ENCODE results near the gene NOL4L.
"Not testable (repeated sequence)": the region's sequence is repeated elsewhere in the genome, so short reads cannot be mapped to it uniquely, and the experiment has no call there.

The NOL4L gene

DNA sequence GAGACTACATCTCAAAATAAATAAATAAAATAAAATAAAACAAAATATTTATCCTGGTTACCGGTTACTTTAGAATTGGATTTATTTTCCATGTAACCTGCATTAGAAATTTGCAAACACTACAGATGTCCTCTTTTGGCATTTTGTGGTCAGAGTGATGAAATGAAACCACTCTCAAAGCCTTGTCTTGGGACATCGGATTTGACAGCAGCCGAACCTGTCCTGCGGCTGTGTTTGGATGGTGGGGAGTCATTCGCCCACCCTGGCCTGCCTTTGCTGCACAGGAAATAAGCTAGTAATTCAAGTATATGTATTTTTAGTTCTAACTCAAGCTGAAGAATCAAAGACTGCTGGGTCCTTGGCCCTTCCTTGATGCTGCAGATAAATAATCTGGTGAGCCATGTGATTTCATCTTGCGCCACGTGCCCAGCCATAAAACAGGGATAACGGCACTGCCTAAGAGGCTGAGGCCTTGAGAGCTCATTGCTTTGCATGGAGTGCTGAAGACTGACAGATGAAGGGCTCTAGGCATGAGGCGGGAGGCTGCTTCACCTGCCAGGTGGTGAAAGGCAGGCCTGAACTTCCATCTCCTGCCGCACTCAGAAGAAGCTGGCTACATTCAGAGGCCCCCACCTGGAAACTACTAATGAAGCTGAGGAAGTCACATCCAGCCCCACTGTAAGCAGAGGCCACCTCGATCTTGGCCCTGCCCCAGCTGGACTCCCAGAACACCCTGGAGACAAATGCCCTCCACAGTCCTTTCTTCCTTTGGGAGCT lies 76.9 kb downstream of the NOL4L start:
- DNase-seq (ENCODE audit: low spot score): no peak

DNA sequence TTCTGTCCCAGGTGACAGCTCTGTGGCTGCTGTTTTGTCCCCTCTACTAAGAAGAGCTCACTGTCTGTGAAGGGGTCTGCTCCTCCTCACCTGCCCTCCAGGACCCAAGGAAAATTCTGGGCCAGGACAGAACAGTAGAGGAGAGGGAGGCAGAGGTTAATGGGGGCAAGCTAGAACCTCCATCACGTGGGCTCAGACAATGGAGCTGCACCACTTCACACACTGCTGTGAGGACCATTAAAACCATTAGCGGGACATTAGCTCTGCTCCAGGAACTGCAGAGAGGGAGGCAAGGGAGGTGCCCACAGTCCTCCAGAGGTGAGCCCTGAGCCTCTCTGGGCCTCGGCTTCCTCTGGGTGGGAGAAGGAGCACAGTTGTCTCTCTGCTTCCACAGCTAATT lies 78.4 kb downstream of the NOL4L start:
- DNase-seq (ENCODE audit: low spot score): no peak

DNA sequence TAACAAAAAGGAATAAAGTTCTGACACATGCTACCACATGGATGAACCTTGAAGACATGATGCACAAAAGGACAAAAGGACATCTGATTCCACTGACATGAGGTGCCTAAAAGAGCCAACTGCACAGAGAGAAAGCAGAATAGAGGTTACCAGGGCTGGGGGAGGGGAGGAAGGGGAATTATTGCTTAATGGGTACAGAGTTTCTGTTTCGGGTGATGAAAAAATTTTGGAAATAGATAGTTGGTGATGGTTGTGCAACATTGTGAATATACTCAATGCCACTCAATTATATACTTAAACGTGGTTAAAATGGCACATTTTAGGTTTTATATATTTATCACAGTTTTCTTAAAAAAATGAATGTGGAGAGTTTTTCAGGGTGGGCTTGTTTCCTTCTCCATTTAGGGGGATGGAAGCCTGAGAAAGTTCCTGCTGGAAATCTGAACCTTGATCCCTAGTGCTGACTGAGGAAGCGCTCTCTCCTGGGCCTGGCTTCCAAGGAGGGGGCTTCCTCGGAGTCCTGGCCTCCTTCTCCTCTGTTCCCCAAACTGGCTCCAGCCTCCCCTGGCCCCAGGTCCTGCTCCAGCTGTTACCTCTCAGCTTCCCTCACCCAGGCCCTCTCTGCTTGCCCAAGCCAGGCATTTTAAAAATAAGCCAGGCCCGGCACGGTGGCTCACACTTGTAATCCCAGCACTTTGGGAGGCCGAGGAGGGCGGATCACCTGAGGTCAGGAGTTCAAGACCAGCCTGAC lies 79.2 kb downstream of the NOL4L start:
- DNase-seq (ENCODE audit: low spot score): no peak

DNA sequence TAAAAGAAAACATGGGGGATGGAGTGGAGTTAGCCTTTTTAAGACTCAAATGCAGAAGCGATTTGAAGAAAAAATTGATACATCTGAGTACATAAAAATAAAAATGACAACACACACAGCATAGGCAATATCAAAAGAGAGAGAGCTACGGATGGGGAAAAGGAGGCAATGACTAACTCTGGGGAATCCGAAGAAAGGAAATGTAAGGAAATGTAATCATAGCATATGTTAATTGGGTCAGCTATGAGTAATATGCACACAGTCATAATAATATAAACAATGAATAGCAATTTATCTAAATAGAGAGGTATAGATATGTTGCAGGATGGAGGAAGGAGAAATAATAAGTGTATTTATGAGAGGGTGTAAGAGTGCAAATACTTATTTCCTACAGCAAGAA lies 83.4 kb downstream of the NOL4L start:
- DNase-seq (ENCODE audit: low spot score): no peak

DNA sequence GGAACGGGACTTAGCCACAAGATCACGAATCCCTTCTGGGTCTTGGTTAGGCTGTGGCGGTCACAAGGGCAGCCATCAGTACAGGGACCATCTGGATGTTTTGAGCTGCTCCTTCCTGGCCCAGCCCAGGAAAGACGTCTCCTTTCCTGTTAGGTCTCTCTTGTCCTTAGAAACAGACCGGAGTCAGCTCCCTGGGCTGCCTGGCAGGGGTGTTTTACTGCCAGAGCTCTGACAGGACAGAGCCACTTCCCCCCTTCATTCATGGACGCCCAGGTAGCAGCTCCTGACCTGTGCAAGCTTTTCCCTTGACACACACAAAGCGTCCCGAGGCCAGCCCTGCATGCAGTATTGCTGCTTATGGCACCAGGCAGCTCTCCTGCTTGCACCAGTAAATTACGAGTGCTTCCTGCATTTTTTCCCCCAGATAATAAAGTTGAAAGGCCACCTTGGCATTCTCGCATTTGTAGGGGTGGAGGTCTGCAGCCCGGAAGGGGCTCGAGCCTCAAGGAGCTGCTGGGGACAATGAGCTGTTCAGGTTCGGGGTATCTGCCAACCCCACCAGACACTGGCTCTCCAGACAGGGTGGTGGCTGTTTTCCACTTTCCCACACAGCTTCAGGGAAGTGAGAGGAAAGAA lies 87.4 kb downstream of the NOL4L start:
- DNase-seq (ENCODE audit: low spot score): no peak

DNA sequence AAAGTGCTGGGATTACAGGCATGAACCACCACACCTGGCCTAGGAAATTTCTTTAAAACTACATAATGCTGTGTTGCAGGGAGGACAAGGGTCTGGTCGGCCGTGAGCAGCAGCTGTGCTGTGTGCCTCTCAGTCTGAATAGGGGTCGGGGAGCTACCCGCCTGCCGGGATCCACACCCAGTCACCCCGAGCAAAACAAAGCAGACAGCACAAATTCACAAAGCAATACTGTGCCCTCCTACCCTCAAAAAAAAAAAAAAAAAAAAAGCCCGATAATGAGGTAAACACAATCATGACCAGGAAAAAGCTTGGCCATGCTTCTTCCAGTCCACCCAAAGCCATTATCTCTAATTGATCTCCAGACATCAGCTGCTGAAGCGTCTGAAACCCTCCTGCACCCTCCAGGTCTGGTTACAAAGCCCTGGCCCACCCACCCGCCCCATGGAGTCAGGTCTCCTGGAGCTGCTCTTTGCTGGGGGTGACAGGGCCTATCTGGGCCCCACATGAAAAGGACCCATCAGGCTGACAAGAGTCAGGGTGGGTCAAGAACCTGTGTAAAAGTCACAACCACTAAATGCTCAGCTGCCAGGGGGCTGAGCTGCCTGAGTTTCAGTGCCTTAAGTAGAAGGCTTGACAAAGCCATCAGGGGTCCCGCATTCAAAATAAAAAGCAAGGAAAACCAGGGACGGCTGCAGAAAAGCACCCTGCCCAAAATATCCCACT lies 88.2 kb downstream of the NOL4L start:
- no peak for DNase-seq (ENCODE audit: low spot score)

DNA sequence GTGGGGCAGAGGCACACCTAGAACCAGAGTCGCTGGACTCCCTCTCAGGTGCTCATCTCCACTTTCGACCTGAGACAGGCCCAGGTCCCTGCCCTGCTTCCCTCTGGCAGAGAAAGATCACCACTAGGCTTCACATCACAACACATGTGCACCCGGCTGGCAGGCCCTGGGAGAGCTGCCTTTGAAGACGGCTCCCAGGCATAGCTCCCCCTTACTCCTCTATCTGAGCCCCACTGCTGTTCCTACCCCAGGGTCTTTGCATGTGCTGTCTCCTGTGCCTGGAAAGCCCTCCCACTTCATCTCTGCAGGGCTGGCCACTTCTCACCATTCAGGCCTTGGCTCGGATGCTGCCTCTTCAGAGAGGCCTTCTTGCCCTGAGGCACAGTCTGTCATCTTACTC lies 89.2 kb downstream of the NOL4L start:
- DNase-seq (ENCODE audit: low spot score): no peak

DNA sequence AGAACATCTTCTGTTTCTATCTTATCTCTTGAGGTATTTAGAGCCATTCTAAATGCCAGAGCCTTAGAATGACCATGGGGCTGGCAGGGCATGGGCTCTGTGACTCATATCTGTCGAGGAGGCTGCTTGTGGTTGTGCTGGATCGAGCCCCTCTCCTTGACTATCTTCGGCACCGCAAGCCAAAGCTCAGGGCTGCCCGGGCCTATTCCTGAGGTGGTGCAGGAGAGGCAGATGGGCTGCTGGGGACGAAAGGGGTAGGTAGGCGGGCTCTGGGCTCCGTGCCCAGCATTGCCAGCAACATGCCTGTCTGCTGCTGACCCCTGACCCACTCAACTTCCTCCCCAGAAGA lies 89.9 kb downstream of the NOL4L start:
- no peak for DNase-seq (ENCODE audit: low spot score)

DNA sequence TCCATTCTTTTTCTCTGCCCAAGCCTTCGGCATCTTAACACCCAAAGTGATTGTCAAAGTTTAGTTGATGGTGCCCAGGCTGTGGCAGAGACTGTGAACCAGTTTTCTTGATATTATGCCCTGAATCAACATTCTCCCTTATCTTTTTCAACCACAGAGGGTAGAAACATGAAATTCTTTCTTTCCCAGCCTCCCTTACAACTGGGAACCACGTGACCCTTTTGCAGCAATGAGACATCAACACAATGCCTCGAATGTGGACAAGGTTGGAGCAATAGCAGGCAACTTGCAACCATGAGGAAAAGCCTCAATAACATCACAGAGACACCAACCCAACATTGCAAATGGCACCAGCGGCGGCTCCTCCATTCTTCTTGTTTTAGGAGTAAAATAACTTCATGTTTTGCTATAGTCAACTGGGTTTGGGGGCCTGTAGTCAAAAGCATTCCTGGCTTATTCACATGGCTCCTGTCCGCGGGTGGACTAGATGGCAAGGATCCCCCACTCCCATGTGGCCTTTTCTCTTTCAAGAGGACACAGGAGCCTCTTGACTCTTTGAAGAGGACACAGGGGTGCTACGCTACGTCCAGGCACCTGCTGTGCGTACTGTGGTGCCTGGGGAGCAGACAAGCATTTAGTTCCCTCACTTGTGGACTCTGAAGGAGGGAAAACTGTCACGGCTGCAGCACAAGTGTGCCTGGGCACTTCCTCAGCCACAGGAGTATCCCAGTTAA lies 90.5 kb downstream of the NOL4L start:
- no peak for DNase-seq (ENCODE audit: low spot score)

DNA sequence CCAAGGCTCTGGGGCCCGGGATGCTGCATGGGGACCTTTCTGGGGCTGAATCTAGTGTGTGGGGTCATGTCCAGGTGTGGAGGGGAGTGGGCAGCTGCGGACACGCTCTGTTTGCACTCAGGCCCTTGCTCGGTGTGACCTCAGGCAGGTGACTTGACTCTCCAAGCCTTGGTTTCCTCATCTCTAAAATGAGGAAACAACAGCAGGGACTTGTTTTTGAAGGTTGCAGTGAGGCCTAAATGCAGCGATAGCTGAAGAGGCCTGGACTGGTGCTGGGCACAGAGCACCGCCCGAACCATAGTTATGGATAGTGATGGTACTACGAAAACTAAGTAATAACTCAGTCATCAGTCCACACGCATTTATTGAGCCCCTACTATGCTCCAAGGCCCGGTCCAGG lies 91.8 kb downstream of the NOL4L start:
- no peak for DNase-seq (ENCODE audit: low spot score)

DNA sequence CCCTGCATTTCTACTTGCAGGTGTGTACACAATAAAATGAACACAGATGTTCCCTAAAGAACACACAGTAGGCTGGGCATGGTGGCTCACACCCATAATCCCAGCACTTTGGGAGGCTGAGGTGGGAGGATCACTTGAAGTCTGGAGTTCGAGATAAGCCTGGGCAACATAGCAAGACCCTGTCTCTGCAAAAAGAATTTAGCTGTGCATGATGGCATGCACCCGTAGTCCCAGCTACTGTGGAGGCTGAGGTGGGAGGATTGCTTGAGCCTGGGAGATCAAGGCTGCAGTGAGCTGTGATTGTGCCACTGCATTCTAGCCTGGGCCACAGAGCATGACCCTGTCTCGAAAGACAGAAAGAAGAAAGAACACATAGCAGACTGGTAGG lies 93.4 kb downstream of the NOL4L start:
- not testable (repeated sequence) for DNase-seq (ENCODE audit: low spot score)

DNA sequence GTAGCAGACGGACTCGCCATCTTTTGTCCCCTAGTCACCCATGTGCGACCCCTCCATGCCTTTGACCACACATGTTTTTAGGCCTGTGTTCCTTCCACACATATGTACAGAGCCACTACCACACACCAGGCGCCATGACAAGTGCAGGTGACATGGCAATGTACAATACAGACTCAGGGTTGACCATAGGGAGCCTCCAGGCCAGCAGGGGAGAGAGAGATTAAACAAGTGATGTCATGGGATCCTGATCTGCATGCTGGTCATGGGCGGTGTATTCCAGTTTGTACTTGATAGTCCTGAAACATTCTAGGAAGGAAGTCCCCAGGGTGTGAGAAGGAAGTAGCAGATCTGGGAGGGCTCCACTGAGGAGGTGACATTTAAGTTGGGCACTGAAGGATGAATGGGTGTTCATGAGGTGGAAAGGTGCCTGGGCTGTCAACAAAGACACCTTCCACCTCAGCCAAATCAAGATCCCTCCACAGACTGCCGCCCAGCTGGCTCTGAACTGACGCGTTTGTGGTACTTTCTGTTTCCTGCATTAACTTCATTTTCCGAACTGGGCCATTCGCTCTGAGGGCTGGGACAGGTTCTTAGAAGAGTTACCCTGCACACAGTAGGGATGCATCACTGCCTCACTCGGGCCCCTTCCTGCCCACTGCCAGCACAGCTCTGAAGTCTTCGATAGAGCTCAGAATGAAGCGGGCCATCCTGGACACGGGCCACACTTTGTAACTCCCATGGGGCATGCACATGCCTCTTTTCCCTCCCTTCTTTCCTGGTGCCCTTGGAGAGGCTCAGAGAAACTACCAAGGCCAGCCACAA lies 94.0 kb downstream of the NOL4L start:
- DNase-seq (ENCODE audit: low spot score): no peak

DNA sequence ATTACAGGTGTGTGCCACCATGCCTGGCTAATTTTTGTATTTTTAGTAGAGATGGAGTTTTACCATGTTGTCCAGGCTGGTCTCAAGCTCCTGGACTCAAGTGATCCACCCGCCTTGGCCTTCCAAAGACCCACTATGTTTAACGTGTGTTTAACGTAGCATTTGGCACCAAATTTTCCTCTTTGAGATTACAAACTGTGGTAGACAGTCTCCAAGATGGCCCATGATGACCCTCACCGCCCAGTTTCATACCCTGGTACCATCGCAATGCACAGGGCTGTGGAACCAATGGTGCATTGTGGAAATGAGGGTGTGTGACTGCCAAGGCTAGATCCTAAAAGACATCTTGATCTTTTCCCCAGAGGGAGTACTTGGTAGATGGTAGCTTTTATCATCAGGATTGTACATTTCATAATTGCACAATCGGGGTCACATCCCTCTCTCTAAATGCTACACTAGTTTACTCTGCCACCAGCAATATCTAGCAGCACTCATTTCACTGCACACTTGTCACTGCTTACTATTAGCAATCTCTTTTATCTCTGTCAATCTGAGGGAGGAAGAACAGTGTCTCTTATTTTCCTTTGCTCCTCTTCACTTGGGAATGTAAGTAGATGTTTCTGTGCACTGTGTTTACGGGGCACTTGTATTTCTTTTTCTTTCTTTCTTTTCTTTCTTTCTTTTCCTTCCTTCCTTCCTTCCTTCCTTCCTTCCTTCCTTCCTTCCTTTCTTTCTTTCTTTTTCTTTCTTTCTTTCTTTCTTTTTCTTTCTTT lies 96.9 kb downstream of the NOL4L start:
- no peak for DNase-seq (ENCODE audit: low spot score)

DNA sequence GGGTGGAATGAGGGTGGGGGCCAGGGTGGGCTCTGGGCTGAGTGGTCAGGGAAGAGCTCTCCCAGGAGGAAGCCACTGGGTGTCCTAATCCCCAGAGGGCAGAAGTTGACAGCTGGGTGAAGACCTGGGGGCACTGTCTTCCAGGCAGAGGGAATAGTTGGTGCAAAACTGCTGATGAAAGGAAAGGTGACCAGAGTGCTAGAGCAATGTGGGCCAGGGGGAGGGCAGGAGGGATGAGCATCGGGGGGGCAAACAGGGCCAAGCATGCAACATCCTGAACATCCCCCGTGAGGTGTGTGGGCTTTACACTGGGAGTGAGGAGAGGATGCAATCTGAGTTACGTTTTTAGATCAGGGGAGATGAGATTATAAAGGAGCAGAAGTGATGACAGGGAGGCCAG lies 97.8 kb downstream of the NOL4L start:
- no peak for DNase-seq (ENCODE audit: low spot score)

DNA sequence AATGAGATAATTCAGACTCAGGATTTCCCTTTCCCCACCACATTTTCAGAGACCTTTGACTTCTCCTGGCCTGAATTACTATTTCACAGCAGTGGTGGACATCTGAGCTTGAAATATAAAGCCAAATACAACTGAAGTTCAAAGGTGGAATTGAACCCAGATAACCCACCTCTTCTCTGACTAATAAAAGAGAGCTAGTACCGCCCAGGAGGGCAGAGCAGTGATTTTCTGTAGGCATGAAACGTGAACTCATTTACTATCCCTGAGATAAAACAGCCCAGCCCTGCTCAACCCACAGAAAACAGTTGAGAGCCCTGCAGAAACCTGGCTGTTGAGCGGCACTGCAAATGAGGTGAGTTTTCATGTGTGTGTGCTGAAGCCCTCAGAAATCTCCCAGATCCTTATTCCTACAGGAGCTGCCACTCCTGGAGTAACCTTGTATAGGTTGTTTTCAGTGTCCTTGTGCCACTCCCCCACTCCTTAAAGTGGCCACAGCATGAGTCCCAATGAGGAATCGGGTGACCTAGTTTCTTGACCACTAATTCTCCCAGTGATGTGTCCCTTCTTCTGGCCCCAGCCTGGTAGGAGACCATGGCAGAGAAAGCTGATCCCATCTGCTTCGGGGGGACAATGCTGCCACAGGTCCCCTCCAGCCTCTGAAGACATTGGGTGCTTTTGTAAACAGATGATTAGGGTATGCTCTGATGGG lies 99.2 kb downstream of the NOL4L start:
- no peak for DNase-seq (ENCODE audit: low spot score)

DNA sequence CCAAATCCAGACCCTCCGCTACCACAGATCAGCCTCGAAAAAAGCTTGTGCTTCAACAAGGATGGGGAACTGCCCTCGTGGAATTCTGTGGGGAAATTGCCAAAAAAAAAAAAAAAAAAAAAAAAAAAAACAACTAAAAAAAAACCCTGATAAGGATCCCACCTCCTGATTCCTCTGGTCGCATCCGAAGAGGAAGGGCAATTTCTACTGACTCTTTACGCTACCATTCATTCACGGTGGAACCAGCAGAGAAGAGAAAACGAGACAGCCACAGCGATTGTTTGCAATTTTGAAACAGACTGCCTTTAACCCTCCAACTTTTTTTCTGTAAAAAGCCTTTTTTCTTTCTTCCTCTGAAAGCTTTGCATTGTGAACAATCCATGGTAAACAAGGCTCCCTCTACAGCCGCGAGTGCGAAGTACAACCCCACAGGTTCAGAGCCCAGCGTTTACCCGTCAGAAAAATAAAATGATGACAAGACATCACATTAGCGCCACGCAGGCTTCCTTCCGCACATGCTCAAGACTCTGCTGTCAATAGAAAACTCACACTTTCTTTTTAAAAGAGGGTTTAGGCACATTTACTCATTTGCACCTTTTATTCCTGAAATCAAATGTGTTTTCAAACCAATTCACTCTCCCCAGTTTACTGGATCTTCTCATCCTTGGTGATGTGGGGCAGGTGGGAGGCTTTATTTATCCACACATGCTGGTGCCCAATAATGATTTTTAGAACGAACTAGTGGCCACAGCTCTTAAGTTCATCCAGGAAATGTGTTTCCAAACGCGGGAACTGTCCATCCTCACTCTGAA lies 100.0 kb downstream of the NOL4L start:
- DNase-seq (ENCODE audit: low spot score): peak; percentile 78

DNA sequence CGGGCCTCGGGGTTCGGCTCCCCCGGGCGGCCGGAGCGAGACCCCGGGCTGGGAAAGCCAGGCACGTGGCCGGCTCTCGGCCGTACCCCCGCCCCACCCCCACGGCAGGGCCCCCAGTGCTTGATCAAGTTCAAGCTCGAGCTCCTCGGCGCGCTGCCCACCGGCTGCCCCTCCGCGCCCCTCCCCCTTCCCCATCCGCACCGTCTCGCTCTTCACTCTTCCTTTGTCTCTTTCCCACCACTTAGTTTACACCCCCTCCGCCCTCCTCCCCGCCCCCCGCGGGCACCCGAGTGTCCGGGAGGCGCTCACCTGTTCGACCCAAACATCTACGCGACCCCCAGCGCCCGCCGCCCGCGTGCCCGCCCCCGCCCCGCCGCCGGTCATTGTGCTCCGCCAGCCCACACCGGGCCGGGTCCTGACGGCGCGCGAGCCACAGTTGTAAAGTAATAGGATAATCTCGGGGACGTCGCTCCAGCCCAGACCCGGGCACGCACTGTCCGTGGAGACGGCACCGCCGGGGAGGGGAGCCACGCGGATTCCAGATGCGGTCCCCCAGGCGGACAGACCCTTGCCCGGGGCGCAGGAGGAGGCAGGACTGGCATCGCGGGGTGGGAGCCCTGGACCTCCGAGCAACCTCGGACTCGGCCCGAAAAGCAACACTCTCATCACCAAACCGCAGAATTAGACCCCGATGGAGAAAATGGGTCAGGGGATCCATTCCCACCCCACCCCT lies 100.7 kb downstream of the NOL4L start:
- DNase-seq (ENCODE audit: low spot score): no peak

Data from HuH-7.5 (cell line).